Endodermal cell (in vitro differentiated cells): Measurements from ENCODE around the gene CIPC. TPM values are rescaled to one million over a fixed set of nuclear protein-coding genes. Genes with fewer than 3 reads are reported as not detected.
A peak's percentile ranks its signal among the peaks of the same experiment; 100 is the strongest.

Experiments
- DNase-seq: peaks from one replicate; pipeline ENCODE4 v3.0.0-alpha.2; 2017
- H3K27ac ChIP-seq: 2 replicates; pipeline ENCODE4 v1.5.1; 2013; ENCODE audit warnings: mild to moderate bottlenecking, low read depth, low read length, moderate library complexity
- H3K27me3 ChIP-seq: 2 replicates; pipeline ENCODE4 v1.6.1; 2013; ENCODE audit warnings: mild to moderate bottlenecking, low read length, moderate library complexity; ENCODE audit not compliant: insufficient read depth, control insufficient read depth, poor library complexity, severe bottlenecking
- H3K36me3 ChIP-seq: 2 replicates; pipeline ENCODE4 v1.7.0; 2013; ENCODE audit warnings: mild to moderate bottlenecking, low read length, moderate library complexity; ENCODE audit not compliant: control insufficient read depth, insufficient read depth
- H3K4me1 ChIP-seq: one replicate; pipeline ENCODE4 v1.7.0; 2013; ENCODE audit warnings: low read length; ENCODE audit not compliant: control insufficient read depth, insufficient read depth
- H3K4me3 ChIP-seq: 2 replicates; pipeline ENCODE4 v1.5.1; 2013; ENCODE audit warnings: mild to moderate bottlenecking, low read length, moderate library complexity
- H3K9ac ChIP-seq: 2 replicates; pipeline ENCODE4 v1.6.1; 2013; ENCODE audit warnings: mild to moderate bottlenecking, low read length, moderate library complexity; ENCODE audit not compliant: poor library complexity, severe bottlenecking; ENCODE audit errors: extremely low read depth
- H3K9me3 ChIP-seq: 2 replicates; pipeline ENCODE4 v1.6.1; 2013; ENCODE audit warnings: mild to moderate bottlenecking, low read length, moderate library complexity; ENCODE audit not compliant: control insufficient read depth
- H3K27ac Mint-ChIP-seq: 2 replicates; pipeline ENCODE4 v1.8.0; 2020; ENCODE audit warnings: mixed read lengths
- H3K27me3 Mint-ChIP-seq: 2 replicates; pipeline ENCODE4 v1.8.0; 2021; ENCODE audit warnings: mild to moderate bottlenecking, mixed read lengths; ENCODE audit not compliant: insufficient read depth
- H3K36me3 Mint-ChIP-seq: 2 replicates; pipeline ENCODE4 v1.8.0; 2020; ENCODE audit warnings: low read depth, mixed read lengths
- H3K4me1 Mint-ChIP-seq: 2 replicates; pipeline ENCODE4 v1.8.0; 2020; ENCODE audit warnings: mixed read lengths
- H3K4me3 Mint-ChIP-seq: 2 replicates; pipeline ENCODE4 v1.8.0; 2020; ENCODE audit warnings: mild to moderate bottlenecking, moderate library complexity, mixed read lengths
- H3K9me3 Mint-ChIP-seq: 2 replicates; pipeline ENCODE4 v1.8.0; 2020; ENCODE audit warnings: mild to moderate bottlenecking, mixed read lengths
- CTCF ChIP-seq: fragments of 200-600 bp; sonication (generic); conservative IDR thresholded peaks from 2 replicates; pipeline ENCODE4 v1.5.0; 2021; ENCODE audit warnings: antibody characterized with exemption, mild to moderate bottlenecking
- WGBS, 2 experiments: methylation state at CpG; one replicate each; pipeline versions ENCODE4 v1.1.5 to v1.1.7; 2013; ENCODE audit warnings: missing lambda C conversion rate in 2 of 2, mixed read lengths in 1 of 2; ENCODE audit not compliant: insufficient coverage in 1 of 2, insufficient read length in 1 of 2; 5-methylcytosine and 5-hydroxymethylcytosine counted together
- total RNA-seq, 2 donors: library from RNA; stranded (reverse); fragmentation: NEBNext Ultra II Directional in 1 of 2; extraction: Animal tissue kit (Norgen Biotek cat#: 25700) in 1 of 2; gene quantifications; 2 replicates in 1 of 2; 3 replicates in 1 of 2; pipeline ENCODE4 v1.2.1, GENCODE V29; 2021

The CIPC gene
- total RNA-seq, 2 donors from 2014 or later = 16.2 to 22.5 TPM

- no peak overlapping the region for H3K4me3 ChIP-seq
- peaks cover 28% of the 10 kb centered on the region for H3K9me3 Mint-ChIP-seq
- H3K36me3 ChIP-seq = no peaks in the 10 kb centered on the region
- no peak for TF ChIP-seq CTCF
- H3K27ac Mint-ChIP-seq = no peak overlapping the region
- H3K27ac ChIP-seq = no peak overlapping the region
- H3K4me3 Mint-ChIP-seq = no peak overlapping the region
- peaks cover 4% of the 10 kb centered on the region for H3K4me1 ChIP-seq
- DNase-seq = no peak
- peaks cover 3% of the 10 kb centered on the region for H3K36me3 Mint-ChIP-seq
- no peak overlapping the region for H3K9ac ChIP-seq
- no peaks in the 10 kb centered on the region for H3K27me3 ChIP-seq
- WGBS, 2 experiments = 97 to 100% methylated on average over 3 of the region's 3 CpGs
- H3K27me3 Mint-ChIP-seq = no peaks in the 10 kb centered on the region
- H3K4me1 Mint-ChIP-seq = peaks cover 24% of the 10 kb centered on the region
- H3K9me3 ChIP-seq = peaks cover 21% of the 10 kb centered on the region
These were observed 5.4 kb upstream of the CIPC start for GRCh38 chr14:77092676-77093075.

GRCh38 chr14:77094672-77095284 lies 3.3 kb upstream of the CIPC start:
- peak; percentile 95 for DNase-seq
- H3K4me1 ChIP-seq = peaks cover 8% of the 10 kb centered on the region
- no peaks in the 10 kb centered on the region for H3K27me3 ChIP-seq
- Mint-ChIP-seq H3K27me3 (no peaks in the 10 kb centered on the region), H3K9me3 (peaks cover 26% of the 10 kb centered on the region), H3K27ac (no peak overlapping the region), H3K36me3 (peaks cover 3% of the 10 kb centered on the region), H3K4me1 (peaks cover 20% of the 10 kb centered on the region), H3K4me3 (no peak overlapping the region)
- peaks cover 21% of the 10 kb centered on the region for H3K9me3 ChIP-seq
- TF ChIP-seq CTCF = peak; percentile 94
- H3K36me3 ChIP-seq = no peaks in the 10 kb centered on the region
- WGBS, 2 experiments = 0 to 12% methylated on average over 5 to 6 of the region's 8 CpGs
- no peak overlapping the region for H3K27ac ChIP-seq
- H3K9ac ChIP-seq = no peak overlapping the region
- no peak overlapping the region for H3K4me3 ChIP-seq

GRCh38 chr14:77097006-77097699 lies 905 bp upstream of the CIPC start:
- no peak for TF ChIP-seq CTCF
- Histone ChIP-seq H3K27ac (peak overlapping the region; percentile 84), H3K9me3 (peaks cover 5% of the 10 kb centered on the region), H3K4me1 (peaks cover 8% of the 10 kb centered on the region), H3K9ac (peak overlapping the region; percentile 49), H3K4me3 (peak overlapping the region; percentile 79), H3K36me3 (no peaks in the 10 kb centered on the region), H3K27me3 (no peaks in the 10 kb centered on the region)
- DNase-seq = no peak
- H3K36me3 Mint-ChIP-seq = no peaks in the 10 kb centered on the region
- peak overlapping the region; percentile 89 for H3K27ac Mint-ChIP-seq
- peaks cover 21% of the 10 kb centered on the region for H3K4me1 Mint-ChIP-seq
- peaks cover 8% of the 10 kb centered on the region for H3K9me3 Mint-ChIP-seq
- H3K4me3 Mint-ChIP-seq = peak overlapping the region; percentile 95
- no peaks in the 10 kb centered on the region for H3K27me3 Mint-ChIP-seq
- 14 to 18% methylated on average over 18 to 20 of the region's 20 CpGs for WGBS, 2 experiments
